HG03108 (cell line): ENCODE data around the gene PNPLA1.

ENCODE experiments used
- ATAC-seq: cut with Tn5 transposase; IDR thresholded peaks from one replicate; pipeline ENCODE4 v1.9.1; 2021; ENCODE audit warnings: moderate library complexity; ENCODE audit not compliant: unreplicated experiment

The PNPLA1 gene

DNA sequence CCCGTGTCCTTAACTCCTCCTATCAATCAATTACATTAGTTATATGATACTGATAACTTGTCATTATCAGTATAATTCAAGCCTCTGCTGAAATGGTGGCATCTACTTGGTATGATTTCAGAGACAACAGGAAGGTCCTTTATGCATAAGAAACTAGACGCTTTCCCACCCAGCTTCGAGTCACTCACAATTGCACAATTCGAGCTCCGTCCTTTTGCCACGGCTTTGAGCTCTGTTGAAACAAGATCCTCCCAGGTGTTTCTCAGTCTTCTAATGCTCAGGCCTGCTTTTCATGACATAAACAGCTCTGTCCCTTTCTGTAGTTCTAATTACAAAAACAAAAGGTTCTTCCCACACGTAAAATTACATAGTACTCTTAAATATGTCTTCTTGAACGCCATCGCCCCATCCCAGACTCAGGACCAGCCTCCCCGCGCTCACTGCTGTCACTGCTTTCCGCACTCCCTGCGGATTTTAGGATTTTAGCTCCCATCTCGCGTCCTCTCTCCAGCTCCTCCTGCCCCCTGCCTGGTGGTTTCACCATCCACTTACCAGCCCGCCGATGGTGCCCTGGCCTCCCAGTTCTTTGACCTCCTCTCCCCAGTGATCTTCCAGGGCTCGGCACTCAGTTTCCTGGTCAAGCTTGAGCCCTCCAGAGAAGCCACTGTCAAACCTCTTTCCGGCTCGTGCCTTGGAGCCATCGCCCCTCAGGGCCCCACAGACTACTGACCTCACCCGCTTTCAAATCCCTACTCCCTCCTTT, 23.2 kb upstream of the PNPLA1 start:
- no peak for ATAC-seq

DNA sequence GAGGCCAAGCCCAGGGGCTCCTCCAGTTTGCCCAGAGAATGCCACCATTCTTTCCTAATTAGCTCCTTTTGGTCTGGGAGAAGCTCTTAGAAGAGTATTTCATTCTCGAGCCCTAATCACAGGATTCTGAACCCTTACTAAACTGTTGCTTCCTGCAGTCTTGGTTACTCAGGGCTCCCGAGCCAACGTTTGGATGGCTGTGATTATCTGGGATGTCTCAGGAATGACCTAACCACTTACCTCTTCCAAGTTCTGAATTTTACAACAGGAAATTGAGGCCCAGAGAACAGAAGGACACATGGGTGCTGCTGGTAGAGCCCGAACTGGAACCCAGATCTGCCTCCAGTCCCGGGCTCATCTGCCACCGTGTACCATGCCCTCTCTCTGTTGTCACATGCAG, 22.2 kb upstream of the PNPLA1 start:
- ATAC-seq = no peak

DNA sequence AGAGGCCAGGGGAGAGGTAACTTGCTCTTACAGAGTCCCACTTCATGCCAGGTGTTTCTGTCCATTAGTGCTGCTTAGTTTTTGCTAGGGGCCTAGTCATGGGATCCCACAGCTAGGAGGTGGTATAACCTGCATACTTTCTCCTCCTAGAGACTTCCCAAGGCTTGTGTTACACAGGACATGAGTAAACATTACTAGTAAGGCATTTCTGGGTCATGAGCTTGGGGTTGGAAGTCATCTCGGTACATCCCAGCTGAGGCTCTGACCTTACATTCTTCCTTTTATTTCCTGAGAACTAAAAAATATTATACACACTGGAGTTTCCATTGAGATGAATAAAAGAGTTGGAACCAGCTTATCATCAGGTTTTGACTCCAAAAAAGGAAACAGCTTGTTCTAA, 20.9 kb upstream of the PNPLA1 start:
- ATAC-seq = no peak

DNA sequence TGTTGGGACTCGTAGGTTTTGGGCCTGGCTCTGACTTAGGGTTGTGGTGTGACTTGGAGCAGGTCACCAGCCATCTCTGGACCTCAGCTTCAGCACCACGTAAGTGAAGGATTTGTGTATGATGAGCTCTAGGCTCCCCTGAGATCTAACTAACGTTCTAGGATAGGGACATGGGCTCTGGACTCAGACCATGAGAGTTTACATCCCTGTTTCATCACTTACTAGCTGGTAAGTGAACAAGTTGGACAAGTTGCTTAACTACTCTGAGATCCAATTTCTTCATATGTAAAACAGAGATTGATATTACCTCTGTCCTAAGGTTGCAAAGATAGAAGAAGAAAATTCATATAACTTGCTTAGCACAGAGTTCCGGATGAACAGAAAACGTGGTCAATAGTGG, 20.3 kb upstream of the PNPLA1 start:
- ATAC-seq = no peak

DNA sequence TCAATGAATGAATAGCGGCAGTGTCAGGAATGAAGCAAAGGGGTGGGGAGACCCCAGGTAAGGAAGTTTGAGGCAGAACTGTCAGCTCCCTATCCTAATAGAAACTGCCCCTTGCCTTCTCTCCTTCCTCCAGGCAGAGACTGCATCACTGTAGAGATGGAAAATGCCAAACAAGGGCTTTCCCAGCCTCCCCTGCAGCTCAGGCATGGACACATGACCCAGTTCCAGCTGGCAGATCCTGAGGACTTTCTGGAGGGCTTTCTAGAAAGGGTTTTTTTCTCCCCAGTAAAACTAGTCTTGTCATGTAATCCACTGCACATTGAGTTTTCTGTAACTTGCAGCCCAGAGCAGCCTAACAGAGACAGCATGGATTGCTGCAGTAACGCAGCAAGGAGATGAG, 17.9 kb upstream of the PNPLA1 start:
- ATAC-seq = no peak

DNA sequence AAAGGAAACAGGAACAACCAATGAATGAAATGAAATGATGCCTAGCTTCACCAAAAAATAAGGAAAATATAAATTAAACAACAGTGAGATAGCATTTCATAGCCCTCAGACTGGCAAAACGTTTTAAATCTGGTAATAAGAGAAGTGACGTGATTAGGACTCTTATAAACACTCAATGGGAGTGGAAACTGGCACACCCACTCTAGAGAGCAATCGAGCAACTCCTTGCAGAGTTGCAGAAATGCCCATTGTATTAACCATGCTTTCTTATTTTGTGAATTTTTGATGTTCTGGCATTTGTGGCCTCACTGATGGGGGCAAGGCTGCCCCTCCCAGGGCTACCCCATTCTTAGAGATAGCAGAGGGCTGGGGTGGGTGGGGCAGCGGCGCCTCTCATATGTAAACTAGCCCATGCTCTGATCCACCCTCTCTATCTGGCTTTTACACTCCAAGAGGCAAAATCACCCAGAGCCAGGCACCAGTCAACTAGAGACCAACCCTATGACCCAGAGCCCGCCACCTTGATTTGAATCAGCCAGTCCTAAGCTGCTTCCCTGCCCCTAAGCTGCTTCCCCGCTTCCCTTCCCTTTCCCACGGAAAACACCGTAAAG, 6.4 kb upstream of the PNPLA1 start:
- no peak for ATAC-seq

DNA sequence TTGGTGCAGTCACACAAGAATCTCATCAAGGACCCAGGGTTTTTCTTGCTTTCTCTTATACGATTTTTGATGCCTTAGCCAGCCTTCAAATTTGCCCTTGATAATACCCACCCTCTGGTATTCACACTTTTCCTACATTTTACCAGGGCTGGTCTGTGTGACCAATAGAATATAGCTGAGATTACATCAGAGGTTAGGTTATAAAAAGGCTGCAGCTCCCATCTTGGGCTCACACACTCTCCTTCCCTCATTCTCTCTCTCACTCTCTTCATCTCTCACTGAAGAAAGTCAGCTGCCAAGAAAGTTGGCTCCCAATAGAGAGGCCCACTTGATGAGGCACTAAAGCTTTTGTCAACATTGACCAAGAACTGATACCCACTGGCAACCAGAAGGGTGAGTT, 4.1 kb upstream of the PNPLA1 start:
- ATAC-seq = no peak

DNA sequence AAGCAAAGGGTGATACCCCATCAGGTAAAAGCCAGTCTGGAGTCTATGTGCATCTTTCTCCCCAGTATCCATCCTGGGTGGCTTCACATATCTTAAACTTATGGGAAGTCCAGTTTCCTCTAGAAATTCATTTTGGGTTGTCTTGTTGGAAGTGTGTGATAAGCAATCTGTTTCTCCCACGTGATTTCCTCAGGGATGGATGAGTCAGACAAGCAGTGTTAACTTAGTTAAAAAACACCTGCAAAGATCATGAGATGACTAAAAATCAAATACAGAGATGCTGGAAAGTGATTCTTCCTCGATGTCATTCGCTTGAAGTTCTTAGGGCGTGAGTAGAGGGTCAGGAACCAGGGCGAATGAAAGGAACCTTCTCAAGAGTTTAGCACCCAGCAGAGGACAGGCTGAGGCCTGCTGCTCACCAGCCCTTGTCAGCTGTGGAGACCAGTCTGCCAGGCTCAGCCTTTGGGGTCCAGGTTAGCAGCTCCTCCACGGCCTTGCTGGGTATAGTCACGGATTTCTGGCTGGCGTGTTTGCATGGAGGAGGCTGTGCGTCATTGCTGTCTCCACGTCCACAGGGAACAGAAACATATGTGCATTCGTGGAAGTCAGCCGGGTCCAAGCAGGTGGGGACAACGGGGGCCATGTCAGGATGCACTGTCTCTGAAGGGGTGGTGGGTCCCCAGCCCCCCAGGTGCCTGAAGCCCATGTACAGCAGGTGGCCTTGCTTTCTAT, 2.8 kb upstream of the PNPLA1 start:
- no peak for ATAC-seq

DNA sequence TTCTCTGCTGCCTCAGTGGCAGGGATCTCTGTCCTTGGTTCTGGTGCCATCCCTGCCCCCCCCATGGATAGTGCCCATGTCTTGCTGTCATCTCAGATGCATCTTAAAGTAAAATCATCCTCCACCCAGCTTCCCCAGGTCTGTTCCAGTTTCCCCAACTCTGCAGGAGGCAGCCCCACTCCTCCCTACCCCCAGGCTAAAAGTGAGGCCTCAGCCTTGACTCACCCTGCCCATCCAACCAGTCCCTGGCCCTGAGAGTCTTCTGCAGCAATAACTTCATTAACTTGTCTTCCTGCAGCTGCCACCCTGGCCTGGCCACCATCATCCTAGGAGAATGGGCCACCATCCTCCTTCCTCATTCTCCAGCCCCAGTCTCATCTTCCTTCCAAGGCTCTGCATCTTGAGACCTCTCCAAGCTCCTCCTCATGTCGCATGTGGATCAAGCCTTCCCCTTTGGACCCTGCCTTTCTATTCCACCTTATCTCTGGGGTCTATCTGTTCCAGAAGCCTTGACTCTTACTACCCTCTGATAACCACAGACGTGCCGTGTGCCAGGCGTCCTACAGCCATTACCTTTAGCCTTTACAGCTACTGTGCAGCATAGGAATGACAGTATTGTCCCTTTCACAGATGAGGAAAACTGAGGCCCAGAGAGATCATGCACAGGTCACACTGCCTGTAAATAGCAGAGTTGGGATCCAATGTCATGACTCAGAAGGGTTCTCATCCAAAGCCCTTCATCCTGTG, 2.0 kb upstream of the PNPLA1 start:
- ATAC-seq = no peak

DNA sequence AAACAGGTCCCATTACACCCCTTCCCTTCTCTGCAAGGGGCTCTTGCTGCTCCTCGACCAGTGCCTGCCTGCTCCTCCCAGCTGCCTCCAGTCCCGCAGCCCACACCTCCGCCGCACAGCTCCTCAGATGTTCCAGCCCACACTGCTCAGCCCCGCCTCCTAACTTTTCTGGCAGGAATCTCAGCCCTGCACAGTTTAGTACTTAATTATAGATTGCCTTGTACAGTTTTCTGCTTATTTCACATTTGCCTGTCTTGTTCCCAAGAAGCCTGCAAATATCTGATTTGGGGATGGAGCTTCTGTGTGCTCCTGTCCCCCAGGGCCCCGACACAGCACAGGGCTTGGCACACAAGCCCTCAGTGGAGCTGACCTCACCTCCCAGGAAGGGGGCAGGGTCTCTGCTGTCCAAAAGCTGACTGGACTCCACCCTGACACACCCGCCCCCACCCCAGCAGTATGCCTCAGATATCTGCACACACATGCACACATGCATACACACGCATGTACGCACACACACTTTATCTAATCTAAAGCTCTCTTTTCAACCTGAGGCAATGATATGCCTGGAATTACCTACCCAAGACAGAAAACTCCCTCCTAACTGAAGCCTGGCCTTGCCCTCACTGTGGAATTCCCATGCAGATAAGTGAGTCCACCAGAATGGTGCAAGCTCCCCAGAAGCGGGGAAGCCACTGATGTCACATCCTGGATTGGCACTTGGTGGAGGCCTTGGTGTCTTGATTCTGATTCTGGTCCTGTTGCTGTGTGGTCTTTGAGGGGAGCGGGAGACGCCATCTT, 1.2 kb upstream of the PNPLA1 start:
- no peak for ATAC-seq

DNA sequence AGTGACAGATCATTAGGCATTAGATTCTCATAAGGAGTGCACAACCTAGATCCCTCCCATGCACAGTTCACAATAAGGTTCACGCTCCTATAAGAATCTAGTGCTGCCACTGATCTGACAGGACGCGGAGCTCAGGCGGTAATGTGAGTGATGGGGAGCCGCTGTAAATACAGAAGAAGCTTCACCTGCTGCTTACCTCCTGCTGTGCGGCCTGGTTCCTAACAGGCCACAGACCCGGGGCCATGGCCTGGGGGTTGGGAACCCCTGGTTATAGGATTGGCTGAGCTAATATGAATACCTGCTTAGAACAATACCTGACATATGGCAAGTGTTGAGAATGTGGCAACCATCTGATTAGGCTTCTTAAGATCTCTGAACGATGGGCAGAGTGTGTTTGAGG, 2.4 kb downstream of the PNPLA1 start:
- ATAC-seq = no peak

DNA sequence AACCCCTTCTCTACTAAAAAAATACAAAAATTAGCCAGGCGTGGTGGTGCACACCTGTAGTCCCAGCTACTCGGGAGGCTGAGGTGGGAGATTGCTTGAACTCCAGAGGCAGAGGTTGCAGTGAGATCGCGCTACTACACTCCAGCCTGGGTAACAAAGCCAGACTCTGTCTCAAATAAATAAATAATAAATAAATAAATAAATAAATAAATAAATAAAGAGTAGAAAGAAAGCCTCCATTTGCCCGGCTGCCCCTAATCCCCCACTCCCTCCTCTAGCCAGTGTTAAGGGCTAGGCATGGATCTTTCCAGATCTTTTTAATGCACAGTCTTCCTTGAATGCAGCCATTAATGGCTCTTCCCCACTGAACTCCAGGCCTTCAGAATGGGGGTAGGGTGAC, 3.2 kb downstream of the PNPLA1 start:
- no peak for ATAC-seq

DNA sequence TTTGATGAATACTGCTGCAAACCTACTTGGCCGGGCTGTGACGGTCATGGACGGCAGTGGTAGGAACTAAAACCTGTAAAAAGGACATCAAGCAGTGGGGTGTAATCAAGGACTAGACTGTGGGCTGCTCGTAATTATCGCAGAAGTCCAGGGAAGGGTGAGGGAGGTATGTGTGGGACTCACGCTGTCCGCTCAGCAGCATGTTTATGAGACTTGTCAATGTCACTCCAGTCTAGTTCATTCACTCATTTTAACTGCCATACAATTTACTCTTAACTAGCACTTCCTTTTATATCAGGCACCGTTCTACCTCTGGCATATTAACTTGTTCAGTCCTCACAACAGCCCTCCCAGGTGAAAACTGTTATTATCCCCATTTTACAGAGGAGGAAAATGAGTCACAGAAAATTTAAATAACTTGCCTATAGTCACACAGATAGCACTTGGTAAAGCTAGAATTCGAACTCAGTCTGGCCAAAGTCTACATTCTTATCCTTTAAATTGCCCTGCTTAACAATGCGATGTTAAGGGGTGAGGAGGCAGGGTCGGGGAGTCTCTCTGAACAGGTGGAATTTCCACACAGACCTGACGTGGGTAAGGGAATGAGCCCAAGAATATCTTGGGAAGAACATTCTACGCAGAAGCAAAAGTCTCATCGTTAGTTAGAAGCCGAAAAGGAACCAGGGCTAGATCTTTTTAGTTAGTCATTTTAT, 4.1 kb downstream of the PNPLA1 start:
- ATAC-seq = no peak

DNA sequence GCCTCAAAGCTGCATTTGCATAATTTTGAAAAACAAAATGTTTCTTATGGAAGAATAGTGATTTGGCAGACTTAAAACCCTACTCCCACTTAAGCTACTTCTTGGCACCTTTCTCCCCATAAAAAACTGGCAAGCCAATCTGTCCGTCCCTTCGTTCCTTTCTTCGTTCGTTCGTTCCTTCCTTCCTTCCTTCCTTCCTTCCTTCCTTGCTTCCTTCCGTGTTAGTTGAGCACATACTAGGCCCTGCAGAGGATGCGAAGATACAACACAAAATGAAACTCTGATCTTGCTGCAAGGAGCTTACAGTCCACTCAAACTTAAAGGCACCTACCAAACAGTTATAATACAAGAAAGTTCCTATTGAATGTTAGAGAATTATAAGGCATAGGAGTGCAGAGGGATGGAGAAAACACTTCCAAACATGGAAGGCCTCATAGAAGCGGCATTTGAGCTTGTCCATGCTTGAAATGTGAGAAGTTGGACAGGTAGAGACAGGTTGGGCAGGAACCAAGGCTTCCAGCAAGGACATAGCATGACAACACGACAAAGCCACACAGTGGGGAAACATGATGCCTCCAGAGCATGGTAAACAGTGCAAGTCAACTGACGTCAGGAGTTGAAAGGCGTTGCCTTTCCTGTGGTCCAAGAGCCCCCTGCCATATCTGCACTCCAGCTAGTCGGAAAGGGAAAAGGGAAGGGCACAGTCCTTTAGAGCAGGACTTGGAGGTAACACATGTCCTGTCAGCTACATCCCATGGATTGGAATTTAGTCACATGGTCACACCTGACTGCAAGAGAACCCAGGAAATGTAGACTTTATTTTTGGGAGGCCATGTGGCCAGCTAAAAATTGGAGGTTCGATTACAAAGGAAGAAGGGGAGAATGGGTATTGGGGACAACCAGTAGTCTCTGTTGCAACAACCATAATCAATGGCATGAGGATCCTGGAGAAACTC, 7.0 kb downstream of the PNPLA1 start:
- ATAC-seq = no peak

DNA sequence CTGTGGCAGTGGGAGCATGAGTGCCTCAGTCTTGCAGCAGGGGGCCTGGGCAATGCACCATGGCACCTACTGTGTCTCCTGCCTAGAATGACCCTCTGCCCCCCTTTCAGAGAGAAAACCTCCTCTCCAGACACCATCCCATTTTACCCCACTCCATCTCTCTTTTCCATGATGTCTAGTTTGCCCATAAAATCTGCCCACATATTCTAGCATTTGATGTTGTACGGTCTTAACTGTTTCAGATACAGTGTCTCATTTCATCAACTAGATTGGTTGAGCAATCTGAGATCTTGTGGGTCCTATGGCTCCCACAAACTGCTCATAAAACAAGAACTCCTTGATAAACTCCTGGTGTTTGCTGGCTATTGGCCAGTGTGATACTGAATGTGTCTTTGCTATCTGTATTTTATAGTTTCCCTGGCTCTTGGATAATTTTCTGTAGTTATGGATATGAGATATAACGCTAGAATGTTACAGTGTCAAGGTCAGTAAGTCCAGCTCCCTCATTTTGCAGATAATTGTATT, 8.1 kb downstream of the PNPLA1 start:
- no peak for ATAC-seq

DNA sequence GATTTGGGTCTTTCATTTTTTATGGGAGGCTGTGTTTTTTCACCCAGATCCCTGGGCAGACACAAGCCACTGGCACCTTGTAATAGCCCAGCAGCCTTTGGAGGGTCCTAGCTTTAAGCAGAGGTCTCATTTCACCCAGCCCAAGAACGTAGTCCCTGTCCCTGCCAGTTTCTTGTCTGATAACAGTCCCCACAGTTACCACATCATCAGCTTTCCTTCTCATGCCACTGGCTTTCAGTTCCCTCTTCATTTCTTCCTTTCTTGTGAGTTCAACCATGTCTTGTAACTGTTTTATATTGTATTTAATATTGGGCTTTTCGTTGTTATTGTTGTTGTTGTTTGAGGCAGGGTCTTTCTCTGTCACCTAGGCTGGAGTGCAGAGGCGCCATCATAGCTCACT, 10.6 kb downstream of the PNPLA1 start:
- ATAC-seq = no peak

DNA sequence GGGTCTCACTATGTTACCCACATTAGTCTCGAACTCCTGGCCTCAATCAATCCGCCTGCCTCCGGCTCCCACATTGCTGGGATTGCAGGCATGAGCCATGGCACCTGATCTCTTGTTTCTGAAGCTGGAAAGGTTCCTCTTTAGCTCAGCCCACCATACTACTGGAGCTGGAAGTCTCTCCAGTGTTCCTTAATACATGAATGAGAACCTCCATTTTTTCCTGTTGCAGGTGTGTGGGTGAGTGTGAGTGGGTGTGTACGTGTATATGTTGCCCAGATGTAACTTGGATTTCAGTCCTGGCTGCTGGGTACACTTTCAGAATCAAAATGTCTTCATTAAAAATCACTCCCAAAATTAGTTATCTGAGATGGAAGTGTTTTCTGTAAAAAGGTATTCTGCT, 11.1 kb downstream of the PNPLA1 start:
- no peak for ATAC-seq

DNA sequence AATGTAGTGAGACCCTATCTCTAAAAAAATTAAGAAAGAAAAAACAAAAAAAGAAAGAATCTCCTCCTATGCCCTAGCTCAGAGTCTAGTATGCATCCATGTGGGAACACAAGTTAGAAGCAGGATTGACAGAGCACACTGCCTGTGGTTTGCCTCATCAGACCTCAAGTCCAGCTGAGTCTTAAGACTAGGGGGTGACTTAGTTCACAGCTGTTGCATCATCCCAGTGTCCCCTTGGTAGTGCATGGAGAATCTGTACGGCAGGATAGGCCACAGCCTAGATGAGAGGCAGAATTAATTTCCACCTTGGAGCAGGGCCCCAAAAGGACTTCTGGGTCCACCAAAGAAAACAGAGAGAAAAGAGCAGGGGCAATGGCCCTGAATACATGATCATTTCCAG, 13.7 kb downstream of the PNPLA1 start:
- no peak for ATAC-seq

DNA sequence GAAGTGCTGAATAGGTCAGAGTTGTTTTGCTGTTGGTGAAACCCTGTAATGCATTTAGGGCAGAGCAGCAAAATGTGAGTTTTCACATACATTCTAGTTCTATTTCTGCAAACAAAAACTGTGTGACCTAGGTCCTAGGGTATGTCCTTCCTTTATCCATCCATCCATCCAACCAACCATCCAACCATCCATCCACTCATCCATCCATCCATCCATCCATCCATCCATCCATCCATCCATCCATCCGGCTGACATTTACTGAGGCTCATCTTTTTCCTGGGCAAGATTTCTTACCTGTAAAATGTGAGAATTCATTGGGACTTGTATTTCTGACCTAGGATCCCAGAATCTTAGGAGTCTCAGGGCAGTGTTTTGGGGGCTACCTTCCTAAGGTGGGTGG, 14.5 kb downstream of the PNPLA1 start:
- no peak for ATAC-seq
